Urothelium cell line (cell line): ENCODE measurements around the gene PRLR.

ENCODE experiments used
- DNase-seq: peaks from one replicate; pipeline ENCODE4 v3.0.0; 2011; ENCODE audit warnings: low spot score, mixed read lengths
- FAIRE-seq: peaks from 2 replicates; lab custom pipeline; 2011; peaks lifted over from hg19 to GRCh38; lab: Jason Lieb, UNC

Gene PRLR

GRCh38 chr5:35009657-35010056 lies 220.6 kb downstream of the PRLR start:
- FAIRE-seq, result no peak

GRCh38 chr5:35009019-35009418 lies 221.3 kb downstream of the PRLR start:
- FAIRE-seq, result peak; percentile 79
- no peak for DNase-seq

More at GRCh38 chr5:35009657-35010056, 220.6 kb downstream of the PRLR start:
- no peak for DNase-seq

GRCh38 chr5:35004771-35005170 lies 225.5 kb downstream of the PRLR start:
- no peak for DNase-seq
- FAIRE-seq, result no peak

- no peak for FAIRE-seq
- DNase-seq, result no peak
Measured at GRCh38 chr5:35004200-35004599, 226.1 kb downstream of the PRLR start.

- DNase-seq, result peak; percentile 84
- FAIRE-seq, result peak; percentile 32
Measured at GRCh38 chr5:35003018-35003957, 227.0 kb downstream of the PRLR start.

- no peak for FAIRE-seq
- no peak for DNase-seq
Measured at GRCh38 chr5:35002459-35002858, 227.8 kb downstream of the PRLR start.

- no peak for DNase-seq
- FAIRE-seq, result no peak
Measured at GRCh38 chr5:35001842-35002241, 228.4 kb downstream of the PRLR start.
